GM23248 (cell line): ENCODE data around the gene SLC29A1. TPM values are rescaled to one million over a fixed set of nuclear protein-coding genes. Genes with fewer than 3 reads are reported as not detected.
A peak's percentile ranks its signal among the peaks of the same experiment; 100 is the strongest.

ENCODE experiments used
- DNase-seq: peaks from one replicate; pipeline ENCODE4 v3.0.0-alpha.2; 2015
- H2AFZ ChIP-seq: fragments of 200-600 bp; sonication (generic); 2 replicates; pipeline ENCODE4 v1.6.1; 2016; ENCODE audit warnings: antibody characterized with exemption
- H3F3A ChIP-seq: fragments of 200-600 bp; sonication (generic); 2 replicates; pipeline ENCODE4 v1.6.1; 2016; ENCODE audit warnings: mild to moderate bottlenecking, antibody characterized with exemption, mixed run types; ENCODE audit not compliant: insufficient read depth
- H3K27ac ChIP-seq: fragments of 200-600 bp; sonication (generic); 2 replicates; pipeline ENCODE4 v1.5.1; 2016; ENCODE audit warnings: mild to moderate bottlenecking
- H3K27me3 ChIP-seq: fragments of 200-600 bp; sonication (generic); replicated peaks from 2 replicates; pipeline ENCODE4 v1.6.1; 2016; ENCODE audit warnings: mild to moderate bottlenecking; ENCODE audit not compliant: insufficient read depth
- H3K36me3 ChIP-seq: fragments of 200-600 bp; sonication (generic); 2 replicates; pipeline ENCODE4 v1.6.1; 2016; ENCODE audit warnings: low read depth, mild to moderate bottlenecking
- H3K4me1 ChIP-seq: fragments of 200-600 bp; sonication (generic); 2 replicates; pipeline ENCODE4 v1.6.1; 2016; ENCODE audit warnings: mild to moderate bottlenecking; ENCODE audit not compliant: insufficient read depth
- H3K4me2 ChIP-seq: fragments of 200-600 bp; sonication (generic); one replicate; pipeline ENCODE4 v1.6.1; 2016; ENCODE audit warnings: mild to moderate bottlenecking; ENCODE audit not compliant: unreplicated experiment
- H3K4me3 ChIP-seq: fragments of 200-600 bp; sonication (generic); 2 replicates; pipeline ENCODE4 v1.5.1; 2016; ENCODE audit warnings: mild to moderate bottlenecking
- H3K79me2 ChIP-seq: fragments of 200-600 bp; sonication (generic); 2 replicates; pipeline ENCODE4 v1.6.1; 2016; ENCODE audit warnings: mild to moderate bottlenecking; ENCODE audit not compliant: insufficient read depth
- H3K9ac ChIP-seq: fragments of 200-600 bp; sonication (generic); 2 replicates; pipeline ENCODE4 v1.6.1; 2016; ENCODE audit warnings: mild to moderate bottlenecking
- H3K9me2 ChIP-seq: fragments of 200-600 bp; sonication (generic); 2 replicates; pipeline ENCODE4 v1.6.1; 2016; ENCODE audit warnings: mixed run types, mild to moderate bottlenecking, moderate library complexity; ENCODE audit not compliant: insufficient read depth
- H3K9me3 ChIP-seq: fragments of 200-600 bp; sonication (generic); one replicate; pipeline ENCODE4 v1.6.1; 2017; ENCODE audit warnings: low read depth
- H4K20me1 ChIP-seq: fragments of 200-600 bp; sonication (generic); 2 replicates; pipeline ENCODE4 v1.6.0; 2016; ENCODE audit not compliant: insufficient read depth
- EZH2 ChIP-seq: fragments of 200-600 bp; sonication (generic); IDR thresholded peaks from 2 replicates; pipeline ENCODE4 v1.6.1; 2018; ENCODE audit warnings: antibody characterized with exemption, mild to moderate bottlenecking; ENCODE audit not compliant: insufficient read depth, poor library complexity, severe bottlenecking
- EZH2phosphoT487 ChIP-seq: fragments of 200-600 bp; sonication (generic); IDR thresholded peaks from 2 replicates; pipeline ENCODE4 v1.6.1; 2018; ENCODE audit warnings: antibody characterized with exemption, moderate library complexity, mild to moderate bottlenecking, low read depth; ENCODE audit not compliant: insufficient read depth
- WGBS, 2 experiments: methylation state at CpG; one replicate each; pipeline ENCODE4 v1.1.6; 2015 to 2017; ENCODE audit warnings: low lambda C conversion rate in 2 of 2, low coverage in 1 of 2; ENCODE audit errors: missing lambda C conversion rate in 2 of 2; 5-methylcytosine and 5-hydroxymethylcytosine counted together
- in situ Hi-C: fragments of 300-500 bp; cut with MboI; formaldehyde crosslinking; loops from 2 replicates; pipeline ENCODE4 v1.15.0; 2020
- polyA plus RNA-seq: library from polyadenylated mRNA; unstranded; fragments of >200 nt; fragmentation: Nextera tagmentation; extraction: Ambion mirVana; gene quantifications from 2 replicates; pipeline ENCODE4 v1.2.1, GENCODE V29; 2016
- total RNA-seq: library from RNA; depleted of rRNA; stranded (reverse); fragments of >200 nt; shearing (Covaris generic); gene quantifications from 2 replicates; pipeline ENCODE4 v1.2.3, GENCODE V29; 2014

Gene SLC29A1
- total and polyA plus RNA-seq, 2 experiments from 2014 or later: 12.2 to 18.4 TPM

- H3K27me3 ChIP-seq: no peaks in the 10 kb centered on the region
- no peak overlapping the region for H3K27ac ChIP-seq
- H3K9me2 ChIP-seq: no peaks in the 10 kb centered on the region
- in situ Hi-C loops: no loop called here
- no peaks in the 10 kb centered on the region for H3K9me3 ChIP-seq
- DNase-seq: peak; percentile 45
- no peaks in the 10 kb centered on the region for H4K20me1 ChIP-seq
- peaks cover 15% of the 10 kb centered on the region for H3K4me1 ChIP-seq
- no peaks in the 10 kb centered on the region for H3K36me3 ChIP-seq
- peak overlapping the region; percentile 52; the same call in 1 of the 2 replicates for H3K9ac ChIP-seq
- peak overlapping the region; percentile 67 for H3K4me3 ChIP-seq
- H3F3A ChIP-seq: peaks cover 19% of the 10 kb centered on the region
- no peak for TF ChIP-seq EZH2phosphoT487
- no peak for TF ChIP-seq EZH2
- H3K79me2 ChIP-seq: no peaks in the 10 kb centered on the region; the same call in 1 of the 2 replicates
- WGBS, 2 experiments: 5 to 7% methylated on average over 25 to 26 of the region's 26 CpGs
- H2AFZ ChIP-seq: peak overlapping the region; percentile 71
- peak overlapping the region; percentile 60 for H3K4me2 ChIP-seq
Measured at GRCh38 chr6:44222486-44223318, 693 bp upstream of the SLC29A1 start.

- Histone ChIP-seq H3K9me3 (no peaks in the 10 kb centered on the region), H3K79me2 (no peaks in the 10 kb centered on the region; the same call in 1 of the 2 replicates), H3K4me2 (peak overlapping the region; percentile 60), H3K9me2 (no peaks in the 10 kb centered on the region), H3F3A (0 out of 2 replicates have a peak, but pooled peaks cover 13% of the 10 kb centered on the region), H2AFZ (peak overlapping the region; percentile 71), H3K4me3 (peak overlapping the region; percentile 67), H3K9ac (peak overlapping the region; percentile 52), H3K27ac (no peak overlapping the region), H3K27me3 (no peaks in the 10 kb centered on the region), H4K20me1 (no peaks in the 10 kb centered on the region), H3K36me3 (no peaks in the 10 kb centered on the region), H3K4me1 (peaks cover 28% of the 10 kb centered on the region)
- in situ Hi-C loops: no loop called here
- 18 to 23% methylated on average over 8 to 12 of the region's 18 CpGs for WGBS, 2 experiments
- DNase-seq: peak; percentile 63
- TF ChIP-seq EZH2: no peak
- no peak for TF ChIP-seq EZH2phosphoT487
Measured at GRCh38 chr6:44224029-44224964, 902 bp downstream of the SLC29A1 start.

GRCh38 chr6:44224965-44225305, 1.5 kb downstream of the SLC29A1 start:
- Histone ChIP-seq H3K27ac (no peak overlapping the region), H3K27me3 (no peaks in the 10 kb centered on the region), H4K20me1 (no peaks in the 10 kb centered on the region), H3K9ac (no peak overlapping the region), H3K4me2 (no peak overlapping the region), H3K4me3 (no peak overlapping the region), H3K4me1 (peaks cover 30% of the 10 kb centered on the region), H3K36me3 (no peaks in the 10 kb centered on the region), H3K79me2 (no peaks in the 10 kb centered on the region; the same call in 1 of the 2 replicates), H2AFZ (no peak overlapping the region), H3F3A (0 out of 2 replicates have a peak, but pooled peaks cover 13% of the 10 kb centered on the region), H3K9me2 (no peaks in the 10 kb centered on the region), H3K9me3 (no peaks in the 10 kb centered on the region)
- in situ Hi-C loops: no loop called here
- 79 to 84% methylated on average over 4 of the region's 4 CpGs for WGBS, 2 experiments
- TF ChIP-seq EZH2 (no peak), EZH2phosphoT487 (no peak)
- no peak for DNase-seq
